GM18907 (cell line): ENCODE data around the gene PINLYP.
"Not testable (repeated sequence)": the region's sequence is repeated elsewhere in the genome, so short reads cannot be mapped to it uniquely, and the experiment has no call there.

Experiments used
- ATAC-seq: cut with Tn5 transposase; IDR thresholded peaks from one replicate; pipeline ENCODE4 v1.9.1; 2021; ENCODE audit warnings: mild to moderate bottlenecking, moderate library complexity; ENCODE audit not compliant: unreplicated experiment

The PINLYP gene

DNA sequence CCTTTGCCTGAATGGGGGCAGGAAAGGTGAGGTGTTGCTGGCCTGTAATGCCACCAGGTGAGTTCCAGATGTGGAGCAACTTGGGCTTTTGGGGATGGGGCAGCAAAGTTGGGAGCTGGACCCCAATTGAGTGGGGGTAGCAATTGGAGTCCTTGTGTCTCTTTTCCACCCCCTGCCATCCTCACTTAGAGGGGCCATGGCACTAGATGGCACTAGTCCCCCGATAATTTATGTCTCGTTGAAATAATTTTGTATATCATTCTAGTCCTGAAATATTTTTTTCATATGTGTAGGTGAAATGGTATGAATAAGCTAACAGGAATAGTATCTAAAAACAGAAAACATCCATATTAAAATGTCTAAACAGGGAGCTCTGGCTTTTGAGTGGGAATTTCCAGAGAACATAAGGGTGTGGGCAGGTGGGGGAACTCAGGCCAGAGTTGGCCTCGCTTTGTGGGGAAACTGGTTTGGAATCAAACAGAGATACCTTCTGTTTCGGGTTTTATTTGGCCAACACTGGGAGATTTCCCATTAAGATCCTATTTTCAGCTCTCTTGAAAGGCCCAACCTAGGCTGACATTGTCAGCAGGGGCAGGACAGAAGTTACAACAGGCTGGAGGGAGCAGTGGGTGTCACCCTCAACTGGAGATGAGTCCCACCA is 24.2 kb downstream of the PINLYP start:
- ATAC-seq: no peak

DNA sequence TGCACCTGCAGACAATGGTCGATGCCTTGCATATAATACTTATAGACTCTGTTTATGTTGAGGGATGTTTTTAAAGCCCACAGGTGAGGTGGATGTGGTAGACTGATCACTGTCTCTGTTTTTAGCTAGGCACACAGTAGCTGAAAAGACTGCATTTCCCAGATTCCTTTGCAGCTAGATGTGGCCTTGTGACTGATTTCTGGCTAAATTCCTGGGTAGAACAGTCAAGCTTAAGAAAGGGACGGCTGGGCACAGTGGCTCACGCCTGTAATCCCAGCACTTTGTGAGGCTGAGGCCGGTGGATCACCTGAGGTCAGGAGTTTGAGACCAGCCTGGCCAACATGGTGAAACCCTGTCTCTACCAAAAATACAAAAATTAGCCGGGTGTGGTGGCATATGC is 24.7 kb downstream of the PINLYP start:
- ATAC-seq: not testable (repeated sequence)

DNA sequence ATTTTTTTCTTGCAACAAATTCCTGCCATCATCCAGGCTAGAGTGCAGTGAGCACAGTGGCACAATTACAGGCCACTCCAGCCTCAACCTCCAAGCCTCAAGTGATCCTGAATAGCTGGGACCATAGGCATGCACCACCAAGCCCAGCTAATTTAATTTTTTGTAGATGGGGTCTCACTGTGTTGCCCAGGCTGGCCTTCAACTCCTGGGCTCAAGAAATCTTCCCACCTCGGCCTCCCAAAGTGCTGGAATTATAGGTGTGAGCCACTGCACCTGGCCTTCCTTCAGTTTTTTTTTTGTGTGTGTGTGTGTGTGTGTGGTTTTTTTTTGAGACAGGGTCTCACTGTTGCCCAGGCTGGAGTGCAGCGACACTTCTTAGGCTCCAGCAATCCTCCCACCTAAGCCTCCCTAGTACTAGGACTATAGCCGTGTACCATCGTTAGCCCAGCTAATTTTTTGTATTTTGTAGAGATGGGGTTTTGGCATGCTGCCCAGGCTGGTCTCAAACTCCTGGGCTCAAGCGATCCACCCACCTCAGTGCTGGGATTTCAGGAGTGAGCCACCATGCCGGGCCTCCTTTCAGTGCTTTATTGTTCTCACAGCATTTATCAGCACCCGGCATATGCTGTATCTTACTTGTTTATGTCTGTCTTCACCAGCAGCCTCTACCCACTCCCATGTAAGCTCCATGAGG is 30.4 kb downstream of the PINLYP start:
- ATAC-seq: no peak

DNA sequence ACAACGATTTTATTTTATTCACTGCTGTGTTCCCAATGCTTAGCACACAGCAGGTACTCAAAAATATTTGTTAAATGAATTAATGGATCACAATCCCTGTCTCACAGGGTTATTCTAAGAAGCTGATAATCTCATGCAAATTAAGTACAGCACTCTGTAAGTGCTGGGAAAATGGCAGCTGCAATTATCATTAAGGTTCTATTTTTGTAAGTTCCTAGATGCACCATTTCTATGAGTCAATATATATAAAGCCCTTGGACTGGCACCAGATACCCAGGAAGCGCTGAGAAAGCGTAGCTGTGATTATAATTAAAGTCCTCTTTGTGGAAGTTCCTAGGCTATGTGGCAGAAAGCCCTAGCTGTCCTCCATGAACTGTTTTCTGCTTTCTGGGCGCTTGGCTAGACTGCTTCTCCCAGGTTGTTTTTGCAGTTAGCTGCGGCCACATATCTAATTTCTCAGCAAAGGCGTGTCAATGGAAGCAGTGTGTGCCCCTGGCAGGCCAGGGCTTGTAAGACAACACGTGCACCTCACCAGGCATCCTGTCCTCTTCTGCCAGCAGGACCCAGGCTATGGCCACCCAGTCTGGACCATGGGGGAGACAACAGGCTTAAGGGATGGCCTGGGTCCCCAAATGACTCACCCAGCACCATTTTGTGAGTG is 31.1 kb downstream of the PINLYP start:
- no peak for ATAC-seq

- ATAC-seq: no peak
Observed at GRCh38 chr19:43607238-43608205, 31.9 kb downstream of the PINLYP start.

- no peak for ATAC-seq
Observed at GRCh38 chr19:43609872-43610271, 34.3 kb downstream of the PINLYP start.

- no peak for ATAC-seq
Observed at GRCh38 chr19:43610493-43610892, 34.9 kb downstream of the PINLYP start.

DNA sequence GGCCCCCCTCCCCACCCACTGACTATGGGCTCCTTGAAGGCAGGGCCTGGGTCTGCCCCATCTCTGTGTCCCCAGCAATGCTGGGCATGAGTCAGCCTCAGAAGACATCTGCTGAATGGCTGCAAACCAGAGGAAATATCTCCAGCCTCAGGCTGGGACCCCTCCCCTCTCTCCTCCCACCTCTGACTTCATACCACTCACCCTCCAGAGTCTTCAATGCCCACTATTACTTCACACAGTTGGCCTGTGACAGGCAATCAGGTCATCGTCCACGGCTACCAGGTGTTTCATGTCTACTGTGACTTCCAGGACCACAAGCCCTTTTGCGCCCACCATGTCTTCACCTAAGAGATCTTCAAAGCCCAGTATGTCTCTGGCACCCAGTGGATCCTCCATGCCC is 36.2 kb downstream of the PINLYP start, which contains the start of gene SRRM5:
Gene SRRM5 (plus strand): TSS at position 301 of the 400 bp plus-strand sequence. CDS start 34 bp downstream, at position 335.
- ATAC-seq: no peak

GRCh38 chr19:43612374-43612773 is 36.8 kb downstream of the PINLYP start:
- ATAC-seq: no peak

DNA sequence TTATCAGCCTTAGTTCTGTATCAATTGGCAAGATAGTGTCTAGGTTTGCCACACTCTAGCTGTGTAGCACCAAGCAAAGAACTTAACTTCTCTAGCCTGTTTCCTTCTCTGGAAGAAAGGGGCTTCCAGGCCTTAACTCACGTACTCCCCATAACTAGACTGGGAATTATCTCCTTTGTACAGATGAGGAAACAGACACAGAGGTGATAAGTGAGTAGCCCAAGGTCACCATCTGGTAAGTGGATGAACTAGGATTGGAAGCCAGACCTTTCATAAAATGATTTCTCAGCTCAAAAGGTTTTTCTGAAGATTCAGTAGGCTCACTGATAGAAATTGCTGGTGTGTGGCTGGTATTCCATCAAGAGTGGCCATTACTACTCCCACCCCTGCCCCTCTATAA is 40.7 kb downstream of the PINLYP start:
- ATAC-seq: no peak

DNA sequence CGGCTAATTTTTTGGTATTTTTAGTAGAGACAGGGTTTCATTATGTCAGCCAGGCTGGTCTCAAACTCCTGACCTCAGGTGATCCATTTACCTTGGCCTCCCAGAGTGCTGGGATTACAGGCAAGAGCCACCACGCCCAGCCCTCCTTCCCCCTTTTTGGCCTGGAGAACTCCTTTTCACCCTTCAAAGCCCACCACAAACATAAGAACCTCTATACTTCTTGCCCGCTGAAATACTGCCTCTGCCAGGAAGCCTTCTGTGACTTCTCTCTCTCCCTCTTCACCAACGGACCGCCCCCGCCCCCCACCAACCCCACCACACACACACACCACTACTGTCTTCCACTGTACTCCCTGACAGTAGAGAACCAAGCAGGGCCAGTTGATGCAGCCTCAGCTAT is 41.4 kb downstream of the PINLYP start:
- no peak for ATAC-seq

DNA sequence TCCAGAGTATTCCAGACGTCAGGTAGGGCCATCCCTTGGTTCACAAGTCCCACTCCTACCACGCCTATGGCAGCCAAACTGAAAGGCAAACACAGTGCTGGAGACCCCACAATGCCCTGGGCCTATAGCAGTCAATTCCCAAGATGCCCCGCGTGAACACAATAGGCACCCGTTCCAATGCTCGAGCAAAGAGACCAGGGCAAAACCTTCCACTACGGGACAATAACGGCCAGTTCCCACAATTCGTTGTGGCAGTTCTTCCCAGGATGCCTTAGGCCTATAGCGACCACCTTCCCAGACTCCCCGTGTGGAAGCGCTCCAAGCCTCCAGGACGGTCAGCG is 43.3 kb downstream of the PINLYP start:
- peak; percentile 33 for ATAC-seq

- peak; percentile 76 for ATAC-seq
Observed at GRCh38 chr19:43619262-43620060, 43.9 kb downstream of the PINLYP start, which contains the start of gene ZNF428. TSS of gene ZNF428 (minus strand) at chr19:43619629. CDS start at chr19:43614304, 5,325 bp downstream.

DNA sequence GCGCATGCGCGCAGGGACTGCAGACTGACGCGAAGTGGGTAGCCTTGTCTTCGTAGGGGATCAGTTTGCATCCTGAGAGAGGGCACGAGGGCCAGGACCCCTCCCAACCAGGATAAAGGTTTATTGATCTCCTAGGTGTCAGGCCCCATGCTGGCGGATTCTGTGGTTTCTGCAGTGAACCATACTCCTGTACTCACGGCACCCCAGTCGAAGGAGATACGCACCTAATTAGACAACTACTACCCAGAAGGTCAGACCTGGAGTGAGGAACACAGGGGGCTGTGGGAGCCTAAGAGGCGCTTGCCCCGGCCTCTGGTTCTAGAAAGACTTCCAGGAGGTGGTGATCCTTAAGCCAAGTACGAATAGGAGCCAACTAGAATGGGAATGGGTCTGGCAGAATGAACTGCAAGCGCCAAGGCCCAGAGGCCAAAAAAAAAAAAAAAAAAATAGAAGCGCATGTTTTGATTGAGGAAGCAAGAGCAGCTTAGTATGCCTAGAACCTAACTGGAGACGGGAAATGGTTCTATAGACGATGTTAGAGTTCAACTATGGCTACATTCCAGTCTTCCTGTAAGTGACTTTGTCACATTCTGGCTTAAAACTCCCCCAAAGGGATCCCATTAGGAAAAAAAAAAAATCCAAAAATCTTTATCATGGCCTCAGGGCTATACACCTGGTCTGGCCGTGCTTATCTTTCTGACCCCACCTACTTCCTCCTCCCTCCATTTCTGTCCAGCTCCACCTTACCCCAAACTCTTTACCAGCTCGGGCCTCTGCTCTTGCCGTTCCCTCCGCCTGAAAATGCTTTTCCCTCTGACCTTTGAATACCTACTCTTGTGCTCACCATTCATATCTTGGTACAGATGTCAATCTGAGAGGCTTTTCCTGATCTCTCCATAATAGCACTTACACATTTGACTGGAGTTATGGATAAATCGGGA is 44.7 kb downstream of the PINLYP start:
- no peak for ATAC-seq

GRCh38 chr19:43622070-43622469 is 46.5 kb downstream of the PINLYP start:
- ATAC-seq: no peak

GRCh38 chr19:43622956-43623355 is 47.4 kb downstream of the PINLYP start:
- no peak for ATAC-seq

GRCh38 chr19:43623889-43624670 is 48.5 kb downstream of the PINLYP start:
- no peak for ATAC-seq

GRCh38 chr19:43624933-43625332 is 49.3 kb downstream of the PINLYP start:
- no peak for ATAC-seq
